K562 (cell line): ENCODE data around the gene DAW1. TPM values are rescaled to one million over a fixed set of nuclear protein-coding genes. Genes with fewer than 3 reads are reported as not detected.

Experiments used
- ATAC-seq: fragments of 200-7000 bp; cut with Tn5 transposase; 3 replicates; pipeline ENCODE4 v1.9.1; 2020; ENCODE audit warnings: moderate library complexity
- BruUV-seq: library from RNA; stranded (reverse); fragments of 400-500 nt; replicated peaks from 2 replicates; lab custom pipeline; 2021; lab: Mats Ljungman, UMichigan
- CTCF ChIA-PET: fragments of 300-600 bp; formaldehyde crosslinking; extraction: SDS; loops from one replicate; lab custom pipeline; 2021; ENCODE audit warnings: low intra/inter-chr PET ratio; lab: Yijun Ruan, JAX
- POLR2A ChIA-PET: fragments of 300-600, 350-650 bp; sonication (Branson Sonifier 250); formaldehyde crosslinking; extraction: SDS; loops from one replicate; lab custom pipeline; 2021; ENCODE audit warnings: antibody characterized with exemption, inconsistent platforms; lab: Yijun Ruan, JAX
- DNase-seq, 4 experiments: peaks; one replicate each; pipeline versions ENCODE4 v3.0.0 to v3.0.0-alpha.2; 2011 to 2018; ENCODE audit warnings: low spot score in 3 of 4, mixed read lengths in 3 of 4; ENCODE audit errors: extremely low read depth in 1 of 4
- FAIRE-seq: peaks from 2 replicates; lab custom pipeline; 2011; peaks lifted over from hg19 to GRCh38; lab: Jason Lieb, UNC
- H2AFZ ChIP-seq: 2 replicates; pipeline ENCODE4 v1.6.0; 2011; ENCODE audit warnings: low read depth, low read length, control low read depth, inconsistent platforms
- H3K27ac ChIP-seq: fragments of 200-600 bp; 3 replicates; pipeline ENCODE4 v1.8.0; 2011; ENCODE audit warnings: low read depth, mild to moderate bottlenecking, control low read depth, inconsistent platforms, low read length, moderate library complexity, mixed read lengths; ENCODE audit errors: extremely low read depth
- H3K27me3 ChIP-seq, 2 experiments: fragments of 300-600 bp in 1 of 2; 2 replicates in 1 of 2; 3 replicates in 1 of 2; pipeline versions ENCODE4 v1.6.0 to v1.8.0; 2011; ENCODE audit warnings: inconsistent platforms in 2 of 2, low read length in 2 of 2, mild to moderate bottlenecking in 1 of 2, mixed read lengths in 1 of 2, moderate library complexity in 1 of 2; ENCODE audit not compliant: control insufficient read depth in 2 of 2, insufficient read depth in 2 of 2
- H3K36me3 ChIP-seq: fragments of 300-600 bp; 3 replicates; pipeline ENCODE4 v1.8.0; 2011; ENCODE audit warnings: mild to moderate bottlenecking, low read length, inconsistent platforms; ENCODE audit not compliant: control insufficient read depth, insufficient read depth
- H3K4me1 ChIP-seq, 2 experiments: fragments of 200-600 bp in 1 of 2; replicated peaks in 1 of 2; 2 replicates in 1 of 2; 3 replicates in 1 of 2; pipeline versions ENCODE4 v1.5.1 to v1.8.0; 2011; ENCODE audit warnings: inconsistent platforms in 2 of 2, low read length in 2 of 2, mild to moderate bottlenecking in 1 of 2, mixed read lengths in 1 of 2, moderate library complexity in 1 of 2; ENCODE audit not compliant: control insufficient read depth in 2 of 2, insufficient read depth in 2 of 2
- H3K4me2 ChIP-seq: 2 replicates; pipeline ENCODE4 v1.6.1; 2011; ENCODE audit warnings: low read length, control low read depth, inconsistent platforms, mixed read lengths; ENCODE audit not compliant: insufficient read depth
- H3K4me3 ChIP-seq: fragments of 200-600 bp; sonication (generic), shearing (Covaris generic); 2 replicates; pipeline ENCODE4 v1.5.1; 2016; ENCODE audit warnings: control low read depth, inconsistent platforms
- H3K79me2 ChIP-seq: fragments of 200-600 bp; 3 replicates; pipeline ENCODE4 v1.8.0; 2011; ENCODE audit warnings: low read length, inconsistent platforms; ENCODE audit not compliant: control insufficient read depth, insufficient read depth
- H3K9ac ChIP-seq, 2 experiments: 2 replicates each; pipeline versions ENCODE4 v1.6.0 to v1.6.1; 2011; ENCODE audit warnings: low read depth in 2 of 2, low read length in 2 of 2, control low read depth in 1 of 2, inconsistent platforms in 1 of 2, mild to moderate bottlenecking in 1 of 2, mixed read lengths in 1 of 2; ENCODE audit not compliant: insufficient read depth in 1 of 2
- H3K9me1 ChIP-seq: one replicate; pipeline ENCODE4 v1.6.0; 2011; ENCODE audit warnings: inconsistent platforms, mild to moderate bottlenecking, low read length, moderate library complexity; ENCODE audit not compliant: control insufficient read depth, insufficient read depth
- H3K9me3 ChIP-seq: replicated peaks from 2 replicates; pipeline ENCODE4 v1.5.1; 2011; ENCODE audit warnings: low read depth, low read length, inconsistent platforms; ENCODE audit not compliant: control insufficient read depth, insufficient read depth
- H4K20me1 ChIP-seq: replicated peaks from 2 replicates; pipeline ENCODE4 v1.6.1; 2011; ENCODE audit warnings: low read length, inconsistent platforms, mixed read lengths; ENCODE audit not compliant: control insufficient read depth, insufficient read depth
- ATF1 ChIP-seq, 2 experiments: fragments of 450-650 bp in 1 of 2; IDR thresholded peaks; 2 replicates each; pipeline ENCODE4 v1.6.1; 2016; ENCODE audit warnings: missing compliant biosample characterization in 1 of 2, missing genetic modification characterization in 1 of 2
- HEY1 ChIP-seq: fragments of 250-450 bp; sonication (Bioruptor Pico); IDR thresholded peaks from 2 replicates; pipeline ENCODE4 v1.5.0; 2020; ENCODE audit warnings: mild to moderate bottlenecking, moderate library complexity, borderline replicate concordance
- JUND ChIP-seq, 2 experiments: IDR thresholded peaks; 2 replicates in 1 of 2; 3 replicates in 1 of 2; pipeline ENCODE4 v1.6.1; 2011; ENCODE audit warnings: borderline replicate concordance in 2 of 2, low read depth in 2 of 2, low read length in 2 of 2, improper control_type of control experiment in 1 of 2, missing biosample characterization in 1 of 2, missing genetic modification characterization in 1 of 2, missing genetic modification reagents in 1 of 2
- MEIS2 ChIP-seq: fragments of 450-650 bp; IDR thresholded peaks from 2 replicates; pipeline ENCODE4 v1.6.1; 2014; ENCODE audit warnings: mild to moderate bottlenecking; ENCODE audit not compliant: partially characterized antibody
- POLR2B ChIP-seq: fragments of 450-650 bp; IDR thresholded peaks from 2 replicates; pipeline ENCODE4 v1.6.1; 2018; ENCODE audit warnings: low read depth; ENCODE audit not compliant: partially characterized antibody
- SRSF9 ChIP-seq: fragments of 200-400 bp; formaldehyde crosslinking; IDR thresholded peaks from 2 replicates; pipeline ENCODE4 v1.6.1; 2017; ENCODE audit warnings: low read depth, low read length, borderline replicate concordance
- TARDBP ChIP-seq: fragments of 450-650 bp; IDR thresholded peaks from 2 replicates; pipeline ENCODE4 v1.6.1; 2016
- ZNF224 ChIP-seq: sonication (generic); formaldehyde crosslinking; IDR thresholded peaks from 2 replicates; pipeline ENCODE4 v1.8.0; 2022; ENCODE audit warnings: mild to moderate bottlenecking, missing genetic modification reagents
- ZNF324 ChIP-seq: fragments of 250-450 bp; sonication (Bioruptor Pico); IDR thresholded peaks from 2 replicates; pipeline ENCODE4 v1.4.0; 2020; ENCODE audit warnings: mild to moderate bottlenecking
- ZNF445 ChIP-seq: fragments of 250-450 bp; sonication (Bioruptor Pico); IDR thresholded peaks from 2 replicates; pipeline ENCODE4 v1.4.0; 2020; ENCODE audit warnings: low read depth, mild to moderate bottlenecking, moderate library complexity
- WGBS: fragments of 100-300 bp; shearing (Covaris generic); methylation state at CpG from one replicate; pipeline ENCODE4 v1.1.6; 2016; ENCODE audit warnings: low coverage, mixed read lengths; ENCODE audit not compliant: insufficient coverage; ENCODE audit errors: missing lambda C conversion rate; 5-methylcytosine and 5-hydroxymethylcytosine counted together
- in situ Hi-C: fragments of 300-500 bp; cut with MboI; formaldehyde crosslinking; loops from 4 replicates; pipeline ENCODE4 v1.15.0; 2018; ENCODE audit warnings: inconsistent platforms, mixed read lengths
- intact Hi-C: fragments of 100-400 bp; cut with micrococcal nuclease; formaldehyde crosslinking; loops from 2 replicates; pipeline ENCODE4 v1.14.2; 2022
- polyA plus RNA-seq, 8 experiments: library from polyadenylated mRNA; depleted of rRNA in 4 of 8; stranded (reverse) in 5 of 8; unstranded in 3 of 8; fragments of >200 nt; fragmentation: Nextera tagmentation in 2 of 8; fragmentation: Illumina TruSeq in 1 of 8; extraction: Ambion mirVana in 2 of 8; extraction: Trizol in 1 of 8; gene quantifications; 2 replicates each; pipeline versions ENCODE4 v1.2.1 to v1.2.3, GENCODE V29; 2011 to 2014; ENCODE audit warnings: inconsistent platforms in 1 of 8, missing spikeins in 1 of 8
- total RNA-seq, 7 experiments: library from RNA; depleted of rRNA in 6 of 7; stranded (reverse); fragments of >200 nt in 6 of 7; fragmentation: Illumina TruSeq in 2 of 7; extraction: Trizol in 2 of 7; gene quantifications; 2 replicates each; pipeline versions ENCODE4 v1.2.1 to v1.2.3, GENCODE V29; 2011 to 2021; ENCODE audit warnings: low replicate concordance in 1 of 7
- TF ChIP-seq, protein P1 (sequence below): fragments of 450-650 bp; IDR thresholded peaks from 2 replicates; pipeline ENCODE4 v1.6.1; 2016; ENCODE audit warnings: borderline replicate concordance

Gene DAW1
- total and polyA plus RNA-seq, 9 of the 15 experiments (the other 6 are each of a cell fraction or from before 2014, with no cell fraction given), result not detected

DNA sequence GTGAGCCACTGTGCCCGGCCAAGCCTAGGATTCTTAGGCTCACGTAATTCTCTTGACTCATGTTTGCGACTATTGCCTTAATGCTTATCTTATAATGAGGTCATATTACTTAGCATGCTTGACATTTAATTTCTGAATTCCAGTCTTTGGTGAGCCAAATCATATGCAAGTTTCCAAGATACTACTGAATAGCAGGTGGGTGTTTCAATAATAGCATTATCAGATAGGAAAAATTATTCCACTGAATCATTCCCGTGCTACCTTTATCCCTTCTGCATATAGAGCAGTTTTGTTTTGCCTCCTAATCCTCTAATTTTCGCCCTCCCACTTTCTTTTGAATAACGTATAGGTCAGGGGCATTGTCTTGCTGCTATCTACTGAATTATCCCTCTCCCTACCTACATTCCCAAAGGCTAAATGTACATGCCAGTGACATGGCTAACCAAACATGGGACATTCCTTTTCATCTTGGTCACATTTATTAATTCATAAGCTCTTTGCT lies 4.9 kb downstream of the DAW1 start:
- no peaks in the 10 kb centered on the region for H4K20me1 ChIP-seq
- POLR2A ChIA-PET, result no interaction called here
- no peaks in the 10 kb centered on the region for H3K9me3 ChIP-seq
- H3K9ac ChIP-seq, result no peak overlapping the region
- H2AFZ ChIP-seq, result no peak overlapping the region
- CTCF ChIA-PET, result no interaction called here
- no peaks in the 10 kb centered on the region for H3K79me2 ChIP-seq
- H3K27ac ChIP-seq, result no peak overlapping the region
- in situ Hi-C loops (no loop called here), intact Hi-C loops (no loop called here)
- WGBS, result 0% methylated on average over 5 of the region's 6 CpGs
- H3K4me1 ChIP-seq, result peaks cover 0 to 4% of the 10 kb centered on the region in 2 experiments; a peak in 2 of 5 replicates
- FAIRE-seq, result no peak
- no peak for DNase-seq
- H3K9me1 ChIP-seq, result no peaks in the 10 kb centered on the region
- no TSS peak for BruUV-seq
- no peak overlapping the region for H3K4me3 ChIP-seq
- no peaks in the 10 kb centered on the region for H3K36me3 ChIP-seq
- no peaks in the 10 kb centered on the region for H3K27me3 ChIP-seq
- no peak for ATAC-seq
- H3K4me2 ChIP-seq, result no peak overlapping the region
- TF ChIP-seq TARDBP (no peak), POLR2B (no peak), ZNF224 (CRISPR knock-in tag) (no peak), SRSF9 (no peak), ZNF445 (no peak), MEIS2 (no peak), ATF1 (CRISPR knock-in tag; IDR thresholded peaks at IDR 0.05) (no peak), ATF1 (tag; IDR thresholded peaks at IDR 0.05) (no peak), JUND (IDR thresholded peaks at IDR 0.05; ENCODE audit: borderline replicate concordance, low read depth, low read length) (no peak), JUND (tag; IDR thresholded peaks at IDR 0.05; ENCODE audit: borderline replicate concordance, low read depth, low read length) (no peak), ZNF324 (CRISPR knock-in tag) (no peak), HEY1 (CRISPR knock-in tag) (no peak)
- TF ChIP-seq, protein P1, sequence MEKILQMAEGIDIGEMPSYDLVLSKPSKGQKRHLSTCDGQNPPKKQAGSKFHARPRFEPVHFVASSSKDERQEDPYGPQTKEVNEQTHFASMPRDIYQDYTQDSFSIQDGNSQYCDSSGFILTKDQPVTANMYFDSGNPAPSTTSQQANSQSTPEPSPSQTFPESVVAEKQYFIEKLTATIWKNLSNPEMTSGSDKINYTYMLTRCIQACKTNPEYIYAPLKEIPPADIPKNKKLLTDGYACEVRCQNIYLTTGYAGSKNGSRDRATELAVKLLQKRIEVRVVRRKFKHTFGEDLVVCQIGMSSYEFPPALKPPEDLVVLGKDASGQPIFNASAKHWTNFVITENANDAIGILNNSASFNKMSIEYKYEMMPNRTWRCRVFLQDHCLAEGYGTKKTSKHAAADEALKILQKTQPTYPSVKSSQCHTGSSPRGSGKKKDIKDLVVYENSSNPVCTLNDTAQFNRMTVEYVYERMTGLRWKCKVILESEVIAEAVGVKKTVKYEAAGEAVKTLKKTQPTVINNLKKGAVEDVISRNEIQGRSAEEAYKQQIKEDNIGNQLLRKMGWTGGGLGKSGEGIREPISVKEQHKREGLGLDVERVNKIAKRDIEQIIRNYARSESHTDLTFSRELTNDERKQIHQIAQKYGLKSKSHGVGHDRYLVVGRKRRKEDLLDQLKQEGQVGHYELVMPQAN, result no peak
